Activated naive CD8-positive, alpha-beta T cell (primary cell): ENCODE measurements around the gene CMSS1.

Source experiments
- H3K27ac Mint-ChIP-seq: one replicate; pipeline ENCODE4 v1.8.0; 2021; ENCODE audit warnings: mixed read lengths
- H3K27me3 Mint-ChIP-seq: one replicate; pipeline ENCODE4 v1.8.0; 2021; ENCODE audit warnings: mixed read lengths
- H3K36me3 Mint-ChIP-seq: one replicate; pipeline ENCODE4 v1.8.0; 2021; ENCODE audit warnings: mixed read lengths
- H3K4me1 Mint-ChIP-seq: one replicate; pipeline ENCODE4 v1.8.0; 2021; ENCODE audit warnings: low read depth, mixed read lengths
- H3K4me3 Mint-ChIP-seq: one replicate; pipeline ENCODE4 v1.8.0; 2021; ENCODE audit warnings: mild to moderate bottlenecking, mixed read lengths
- H3K9me3 Mint-ChIP-seq: one replicate; pipeline ENCODE4 v1.8.0; 2021; ENCODE audit warnings: low read depth, mixed read lengths

Gene CMSS1

DNA sequence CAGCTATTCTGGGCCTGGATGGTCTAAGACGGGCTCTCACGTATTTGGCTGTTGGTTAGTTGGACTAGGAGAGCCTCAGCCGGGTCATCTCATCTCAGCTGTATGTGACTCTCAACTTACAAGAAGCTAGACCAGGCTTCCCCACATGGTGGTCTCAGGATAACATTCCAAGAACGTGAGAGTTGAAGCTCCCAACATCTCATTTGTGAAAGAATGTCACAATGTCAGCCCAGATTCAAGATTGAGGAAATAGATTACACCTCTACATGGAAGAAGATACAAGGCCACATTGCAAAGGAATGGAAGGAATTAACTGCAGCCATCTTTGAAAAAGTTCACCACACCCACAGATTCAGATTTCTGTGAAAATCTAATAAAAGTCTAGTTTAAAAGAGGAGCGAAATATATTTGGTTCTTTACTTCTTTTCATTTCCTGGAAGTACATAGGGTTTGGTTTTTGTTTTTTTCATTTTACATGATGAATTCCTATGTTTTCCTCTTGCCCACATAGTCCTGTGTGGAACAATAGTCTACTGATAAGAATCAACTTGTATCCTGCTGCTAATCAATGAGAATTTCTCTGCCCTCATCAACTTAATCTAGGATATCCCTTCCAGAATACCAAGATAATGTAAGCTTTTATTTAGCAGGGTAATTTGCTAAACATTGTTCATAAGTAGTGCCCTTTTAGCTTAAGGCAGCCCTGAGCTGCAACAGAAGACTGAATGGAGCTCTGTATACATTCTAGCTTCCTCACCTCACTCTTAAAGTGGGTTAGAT lies 116.5 kb downstream of the CMSS1 start:
- H3K4me1 Mint-ChIP-seq, result peaks cover 26% of the 10 kb centered on the region
- H3K9me3 Mint-ChIP-seq, result no peaks in the 10 kb centered on the region
- H3K27me3 Mint-ChIP-seq, result no peaks in the 10 kb centered on the region
- H3K27ac Mint-ChIP-seq, result no peak overlapping the region
- H3K4me3 Mint-ChIP-seq, result no peak overlapping the region
- H3K36me3 Mint-ChIP-seq, result peaks cover 13% of the 10 kb centered on the region

- Mint-ChIP-seq H3K36me3 (peaks cover 15% of the 10 kb centered on the region), H3K27ac (no peak overlapping the region), H3K9me3 (no peaks in the 10 kb centered on the region), H3K27me3 (no peaks in the 10 kb centered on the region), H3K4me1 (peaks cover 26% of the 10 kb centered on the region), H3K4me3 (no peak overlapping the region)
Observed at GRCh38 chr3:99934975-99935797, 117.5 kb downstream of the CMSS1 start.

- no peak overlapping the region for H3K4me3 Mint-ChIP-seq
- H3K27me3 Mint-ChIP-seq, result no peaks in the 10 kb centered on the region
- H3K27ac Mint-ChIP-seq, result no peak overlapping the region
- H3K9me3 Mint-ChIP-seq, result no peaks in the 10 kb centered on the region
- H3K4me1 Mint-ChIP-seq, result peaks cover 26% of the 10 kb centered on the region
- peaks cover 8% of the 10 kb centered on the region for H3K36me3 Mint-ChIP-seq
Observed at GRCh38 chr3:99938270-99938911, 120.7 kb downstream of the CMSS1 start.

- Mint-ChIP-seq H3K4me1 (peaks cover 26% of the 10 kb centered on the region), H3K27me3 (no peaks in the 10 kb centered on the region), H3K4me3 (no peak overlapping the region), H3K36me3 (peaks cover 7% of the 10 kb centered on the region), H3K27ac (no peak overlapping the region), H3K9me3 (no peaks in the 10 kb centered on the region)
Observed at GRCh38 chr3:99939876-99940275, 122.2 kb downstream of the CMSS1 start.

DNA sequence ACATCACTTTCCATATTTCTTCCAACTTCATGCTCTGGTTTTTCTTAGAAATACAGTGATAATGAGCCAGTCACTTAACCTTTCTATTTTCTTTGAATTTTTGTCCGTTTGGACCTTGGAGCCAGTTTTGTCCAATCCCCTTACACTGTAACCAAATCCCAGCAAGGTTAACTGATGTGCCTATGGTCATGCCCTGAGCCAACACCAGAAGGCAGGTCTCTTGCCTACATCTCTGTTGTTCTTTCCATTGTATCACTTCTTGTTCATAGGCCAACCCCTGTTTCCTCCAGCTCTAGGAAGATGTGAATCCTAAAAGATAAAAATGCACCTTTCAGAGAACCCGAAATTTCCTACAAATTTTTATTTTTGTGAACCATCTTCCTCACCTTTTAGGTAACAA lies 122.7 kb downstream of the CMSS1 start:
- no peaks in the 10 kb centered on the region for H3K9me3 Mint-ChIP-seq
- H3K4me3 Mint-ChIP-seq, result no peak overlapping the region
- H3K27ac Mint-ChIP-seq, result no peak overlapping the region
- peaks cover 7% of the 10 kb centered on the region for H3K36me3 Mint-ChIP-seq
- no peaks in the 10 kb centered on the region for H3K27me3 Mint-ChIP-seq
- peaks cover 26% of the 10 kb centered on the region for H3K4me1 Mint-ChIP-seq

DNA sequence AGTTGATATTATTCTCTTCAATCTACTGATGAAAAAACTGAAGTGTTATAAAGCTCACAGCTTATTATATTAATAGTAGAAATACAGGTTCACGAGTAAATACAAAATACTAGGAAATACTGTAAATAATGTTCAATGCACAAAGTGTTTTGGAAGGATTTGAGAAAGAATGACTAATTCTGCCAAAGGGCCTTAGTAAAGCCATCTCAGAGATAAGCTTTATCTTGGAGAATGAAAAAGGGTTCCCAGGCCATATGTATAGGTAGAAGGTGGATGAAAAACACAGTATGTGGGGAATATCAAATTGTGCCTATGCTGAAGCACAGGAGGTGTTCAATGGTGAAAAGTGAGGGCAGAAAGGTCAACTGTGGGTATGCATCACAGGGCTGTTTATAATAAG lies 123.5 kb downstream of the CMSS1 start:
- peaks cover 26% of the 10 kb centered on the region for H3K4me1 Mint-ChIP-seq
- H3K4me3 Mint-ChIP-seq, result no peak overlapping the region
- H3K27ac Mint-ChIP-seq, result no peak overlapping the region
- peaks cover 7% of the 10 kb centered on the region for H3K36me3 Mint-ChIP-seq
- no peaks in the 10 kb centered on the region for H3K9me3 Mint-ChIP-seq
- no peaks in the 10 kb centered on the region for H3K27me3 Mint-ChIP-seq

DNA sequence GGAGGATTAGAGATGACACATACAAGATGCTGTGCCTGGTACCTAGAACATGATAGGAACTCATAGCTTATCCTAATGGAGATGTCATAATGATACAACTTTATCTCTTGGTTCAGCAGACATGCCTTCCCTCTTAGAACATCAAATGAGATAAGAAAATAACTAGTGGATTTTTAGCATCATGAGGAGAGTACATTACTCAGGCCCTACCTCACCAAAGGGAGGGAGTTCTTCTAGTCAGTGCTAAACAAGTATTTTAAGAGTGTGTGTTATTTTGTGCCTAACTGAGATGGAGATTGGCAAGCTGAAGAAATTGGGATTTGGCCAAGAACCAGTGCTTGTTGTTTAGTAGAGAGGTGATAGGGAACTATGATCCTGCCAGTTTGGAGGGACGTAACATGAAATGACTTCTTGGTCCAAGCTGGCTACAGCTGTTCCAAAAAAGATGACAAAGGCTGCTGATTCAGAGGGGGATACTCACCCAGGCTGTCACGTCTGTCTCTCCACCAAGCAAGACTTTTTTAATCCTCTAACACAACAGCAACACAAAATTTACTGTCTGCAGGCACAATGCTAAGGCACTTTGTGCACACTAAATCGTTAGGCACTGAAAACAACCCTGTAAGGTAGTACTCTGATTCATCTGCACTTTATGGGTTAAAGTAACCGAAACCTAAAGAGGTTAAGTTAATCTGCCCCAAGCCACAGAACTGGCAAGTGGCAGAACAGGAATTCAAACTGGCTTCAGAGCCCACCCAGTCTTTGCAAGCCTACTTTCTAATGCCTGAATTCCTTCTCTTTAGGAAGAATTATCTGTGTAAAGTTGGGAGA lies 126.5 kb downstream of the CMSS1 start:
- no peaks in the 10 kb centered on the region for H3K9me3 Mint-ChIP-seq
- no peaks in the 10 kb centered on the region for H3K27me3 Mint-ChIP-seq
- H3K36me3 Mint-ChIP-seq, result peaks cover 7% of the 10 kb centered on the region
- H3K4me1 Mint-ChIP-seq, result peaks cover 5% of the 10 kb centered on the region
- no peak overlapping the region for H3K27ac Mint-ChIP-seq
- H3K4me3 Mint-ChIP-seq, result no peak overlapping the region

GRCh38 chr3:99945328-99945995 lies 127.8 kb downstream of the CMSS1 start:
- no peak overlapping the region for H3K4me3 Mint-ChIP-seq
- H3K36me3 Mint-ChIP-seq, result peaks cover 3% of the 10 kb centered on the region
- no peaks in the 10 kb centered on the region for H3K27me3 Mint-ChIP-seq
- no peaks in the 10 kb centered on the region for H3K4me1 Mint-ChIP-seq
- H3K9me3 Mint-ChIP-seq, result no peaks in the 10 kb centered on the region
- H3K27ac Mint-ChIP-seq, result no peak overlapping the region

GRCh38 chr3:99947356-99947755 lies 129.7 kb downstream of the CMSS1 start:
- H3K4me3 Mint-ChIP-seq, result no peak overlapping the region
- peaks cover 3% of the 10 kb centered on the region for H3K36me3 Mint-ChIP-seq
- H3K27me3 Mint-ChIP-seq, result no peaks in the 10 kb centered on the region
- H3K27ac Mint-ChIP-seq, result no peak overlapping the region
- H3K4me1 Mint-ChIP-seq, result no peaks in the 10 kb centered on the region
- H3K9me3 Mint-ChIP-seq, result no peaks in the 10 kb centered on the region

DNA sequence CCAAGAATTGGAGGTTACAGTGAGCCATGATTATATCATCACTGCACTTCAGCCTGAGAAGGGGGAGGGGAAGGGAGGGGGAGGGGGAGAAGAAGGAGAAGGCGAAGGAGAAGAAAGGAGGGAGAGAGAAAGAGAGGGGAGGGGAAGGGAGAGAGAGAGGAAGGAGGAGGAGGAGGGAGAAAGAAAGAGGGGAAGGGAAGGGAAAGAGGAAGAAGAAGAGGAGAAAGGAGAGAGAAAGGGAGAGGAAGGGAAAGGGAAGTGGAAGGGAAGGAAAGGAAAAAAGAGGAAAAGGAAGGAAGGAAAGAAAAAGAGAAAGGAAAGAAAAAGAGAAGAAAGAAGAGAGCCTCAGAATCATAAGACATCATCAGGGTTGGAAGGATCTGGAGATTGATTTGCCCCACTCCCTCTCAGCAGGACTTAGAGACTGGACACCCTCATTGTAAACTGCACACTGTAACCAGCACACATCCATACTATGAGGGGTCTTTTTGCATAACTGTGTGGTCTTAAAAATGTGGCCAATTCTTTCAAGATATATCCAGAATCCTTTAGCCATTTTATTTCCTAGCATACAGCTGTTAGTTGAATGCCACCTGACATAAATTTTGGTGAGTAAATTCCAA lies 130.9 kb downstream of the CMSS1 start:
- Mint-ChIP-seq H3K9me3 (no peaks in the 10 kb centered on the region), H3K4me3 (no peak overlapping the region), H3K27me3 (no peaks in the 10 kb centered on the region), H3K4me1 (no peaks in the 10 kb centered on the region), H3K36me3 (peaks cover 3% of the 10 kb centered on the region), H3K27ac (no peak overlapping the region)

- Mint-ChIP-seq H3K36me3 (no peaks in the 10 kb centered on the region), H3K9me3 (no peaks in the 10 kb centered on the region), H3K4me3 (no peak overlapping the region), H3K27ac (no peak overlapping the region), H3K27me3 (no peaks in the 10 kb centered on the region), H3K4me1 (peaks cover 2% of the 10 kb centered on the region)
Observed at GRCh38 chr3:99949956-99950670, 132.5 kb downstream of the CMSS1 start.

DNA sequence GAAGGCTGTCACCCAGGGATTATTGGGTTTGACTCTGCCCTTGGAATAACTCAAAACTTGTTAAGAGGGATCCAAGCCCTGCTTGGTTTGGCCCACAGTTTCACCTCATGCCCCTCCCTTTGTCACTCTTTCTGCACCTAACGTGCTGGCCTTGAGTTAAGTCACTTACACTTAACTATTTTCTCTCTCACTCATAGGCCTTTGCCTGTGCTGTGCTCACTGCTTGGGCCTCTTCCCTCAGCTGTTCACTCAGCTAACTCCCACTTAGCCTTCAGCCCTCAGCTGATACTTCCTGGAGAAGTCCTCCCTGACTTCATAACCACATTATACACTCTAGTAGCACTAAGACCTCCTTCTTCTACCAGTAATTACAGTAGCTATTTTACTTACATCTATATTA lies 133.3 kb downstream of the CMSS1 start:
- peaks cover 2% of the 10 kb centered on the region for H3K4me1 Mint-ChIP-seq
- no peaks in the 10 kb centered on the region for H3K27me3 Mint-ChIP-seq
- no peaks in the 10 kb centered on the region for H3K36me3 Mint-ChIP-seq
- no peaks in the 10 kb centered on the region for H3K9me3 Mint-ChIP-seq
- H3K4me3 Mint-ChIP-seq, result no peak overlapping the region
- no peak overlapping the region for H3K27ac Mint-ChIP-seq

- Mint-ChIP-seq H3K27me3 (no peaks in the 10 kb centered on the region), H3K27ac (no peak overlapping the region)
Observed at GRCh38 chr3:99951701-99952100, 134.0 kb downstream of the CMSS1 start.

More at GRCh38 chr3:99951701-99952100, 134.0 kb downstream of the CMSS1 start:
- H3K4me3 Mint-ChIP-seq, result no peak overlapping the region
- H3K36me3 Mint-ChIP-seq, result no peaks in the 10 kb centered on the region
- H3K9me3 Mint-ChIP-seq, result no peaks in the 10 kb centered on the region
- H3K4me1 Mint-ChIP-seq, result peaks cover 2% of the 10 kb centered on the region
